GM23338 (cell line): ENCODE measurements around the gene RIC3. TPM values are rescaled to one million over a fixed set of nuclear protein-coding genes. Genes with fewer than 3 reads are reported as not detected.

ENCODE experiments used
- ATAC-seq: fragments of 200-7000 bp; cut with Tn5 transposase; 3 replicates; pipeline ENCODE4 v1.9.1; 2020
- DNase-seq: peaks from one replicate; pipeline ENCODE4 v3.0.0-alpha.2; 2015; ENCODE audit warnings: low spot score
- H2AFZ ChIP-seq: fragments of 200-600 bp; sonication (generic); 2 replicates; pipeline ENCODE4 v1.8.0; 2016; ENCODE audit warnings: antibody characterized with exemption, mild to moderate bottlenecking, moderate library complexity
- H3F3A ChIP-seq: fragments of 200-600 bp; sonication (generic); replicated peaks from 2 replicates; pipeline ENCODE4 v1.8.0; 2017; ENCODE audit warnings: antibody characterized with exemption, mixed run types, low read depth
- H3K27ac ChIP-seq: fragments of 200-600 bp; sonication (generic); 2 replicates; pipeline ENCODE4 v1.6.1; 2016; ENCODE audit warnings: low read depth
- H3K27me3 ChIP-seq: fragments of 200-600 bp; sonication (generic); 2 replicates; pipeline ENCODE4 v1.8.0; 2016; ENCODE audit warnings: mild to moderate bottlenecking, mixed run types, moderate library complexity; ENCODE audit not compliant: insufficient read depth
- H3K36me3 ChIP-seq: fragments of 200-600 bp; sonication (generic); 2 replicates; pipeline ENCODE4 v1.8.0; 2016; ENCODE audit warnings: mild to moderate bottlenecking; ENCODE audit not compliant: insufficient read depth
- H3K4me1 ChIP-seq: fragments of 200-600 bp; sonication (generic); 2 replicates; pipeline ENCODE4 v1.8.0; 2016; ENCODE audit warnings: mild to moderate bottlenecking, moderate library complexity; ENCODE audit not compliant: insufficient read depth
- H3K4me2 ChIP-seq: fragments of 200-600 bp; sonication (generic); 2 replicates; pipeline ENCODE4 v1.7.1; 2017; ENCODE audit warnings: mixed run types
- H3K4me3 ChIP-seq: fragments of 200-600 bp; sonication (generic); 2 replicates; pipeline ENCODE4 v1.6.1; 2016; ENCODE audit warnings: mixed run types
- H3K79me2 ChIP-seq: fragments of 200-600 bp; sonication (generic); replicated peaks from 2 replicates; pipeline ENCODE4 v1.8.0; 2017; ENCODE audit warnings: mild to moderate bottlenecking; ENCODE audit not compliant: insufficient read depth
- H3K9me2 ChIP-seq: fragments of 200-600 bp; sonication (generic); 2 replicates; pipeline ENCODE4 v1.8.0; 2017; ENCODE audit not compliant: insufficient read depth
- H4K20me1 ChIP-seq: fragments of 200-600 bp; sonication (generic); replicated peaks from 2 replicates; pipeline ENCODE4 v1.8.0; 2017; ENCODE audit warnings: mild to moderate bottlenecking; ENCODE audit not compliant: insufficient read depth
- H3K27ac Mint-ChIP-seq: 2 replicates; pipeline ENCODE4 v1.8.0; 2020; ENCODE audit warnings: inconsistent platforms, mild to moderate bottlenecking, moderate library complexity, mixed read lengths
- H3K27me3 Mint-ChIP-seq: 3 replicates; pipeline ENCODE4 v1.8.0; 2022; ENCODE audit warnings: low read depth, mild to moderate bottlenecking, moderate library complexity, mixed read lengths, inconsistent platforms; ENCODE audit not compliant: insufficient read depth, poor library complexity
- H3K36me3 Mint-ChIP-seq: 3 replicates; pipeline ENCODE4 v1.8.0; 2021; ENCODE audit warnings: low read depth, mild to moderate bottlenecking, inconsistent platforms, moderate library complexity, mixed read lengths
- H3K4me1 Mint-ChIP-seq: 3 replicates; pipeline ENCODE4 v1.8.0; 2020; ENCODE audit warnings: mild to moderate bottlenecking, inconsistent platforms, mixed read lengths
- H3K4me3 Mint-ChIP-seq: 3 replicates; pipeline ENCODE4 v1.8.0; 2021; ENCODE audit warnings: moderate library complexity, mild to moderate bottlenecking, inconsistent platforms, mixed read lengths
- H3K9me3 Mint-ChIP-seq: 3 replicates; pipeline ENCODE4 v1.8.0; 2020; ENCODE audit warnings: moderate library complexity, mild to moderate bottlenecking, inconsistent platforms, mixed read lengths
- CREB1 ChIP-seq: fragments of 250-450 bp; sonication (Bioruptor Pico); IDR thresholded peaks from 2 replicates; pipeline ENCODE4 v1.5.0; 2020; ENCODE audit warnings: low read depth, mild to moderate bottlenecking, moderate library complexity
- CTCF ChIP-seq, 2 experiments: fragments of 200-600 bp in 1 of 2; sonication (generic) in 1 of 2; conservative IDR thresholded peaks; 2 replicates each; pipeline versions ENCODE4 v1.5.1 to v1.6.1; 2016 to 2017; ENCODE audit warnings: antibody characterized with exemption in 2 of 2, low read depth in 2 of 2, mild to moderate bottlenecking in 2 of 2, moderate library complexity in 1 of 2
- EZH2 ChIP-seq: fragments of 200-600 bp; sonication (generic); IDR thresholded peaks from one replicate; pipeline ENCODE4 v1.8.0; 2017; ENCODE audit warnings: antibody characterized with exemption, mild to moderate bottlenecking, low read depth; ENCODE audit not compliant: unreplicated experiment
- EZH2phosphoT487 ChIP-seq: fragments of 200-600 bp; sonication (generic); IDR thresholded peaks from one replicate; pipeline ENCODE4 v1.8.1; 2018; ENCODE audit warnings: antibody characterized with exemption; ENCODE audit not compliant: unreplicated experiment
- JUNB ChIP-seq: IDR thresholded peaks from one replicate; pipeline ENCODE4 v1.6.1; 2016; ENCODE audit warnings: antibody characterized with exemption; ENCODE audit not compliant: unreplicated experiment
- NANOG ChIP-seq: IDR thresholded peaks from 2 replicates; pipeline ENCODE4 v1.6.1; 2016; ENCODE audit warnings: antibody characterized with exemption, borderline replicate concordance
- POLR2AphosphoS5 ChIP-seq: IDR thresholded peaks from 2 replicates; pipeline ENCODE4 v1.6.1; 2016; ENCODE audit warnings: antibody characterized with exemption, low read depth
- STAT1 ChIP-seq: IDR thresholded peaks from one replicate; pipeline ENCODE4 v1.6.1; 2016; ENCODE audit warnings: antibody characterized with exemption; ENCODE audit not compliant: unreplicated experiment
- ZNF114 ChIP-seq: fragments of 250-450 bp; sonication (Bioruptor Pico); IDR thresholded peaks from 2 replicates; pipeline ENCODE4 v1.5.0; 2020; ENCODE audit warnings: mild to moderate bottlenecking, moderate library complexity
- ZNF331 ChIP-seq: fragments of 250-450 bp; sonication (Bioruptor Pico); IDR thresholded peaks from 2 replicates; pipeline ENCODE4 v1.5.0; 2020; ENCODE audit warnings: low read depth, mild to moderate bottlenecking, moderate library complexity
- ZNF462 ChIP-seq: fragments of 250-450 bp; sonication (Bioruptor Pico); IDR thresholded peaks from 2 replicates; pipeline ENCODE4 v1.5.0; 2020; ENCODE audit warnings: mild to moderate bottlenecking, moderate library complexity
- polyA plus RNA-seq: library from polyadenylated mRNA; unstranded; fragments of >200 nt; fragmentation: Nextera tagmentation; extraction: Ambion mirVana; gene quantifications from 2 replicates; pipeline ENCODE4 v1.2.1, GENCODE V29; 2016
- total RNA-seq: library from RNA; depleted of rRNA; stranded (reverse); fragments of >200 nt; shearing (Covaris generic); gene quantifications from 2 replicates; pipeline ENCODE4 v1.2.3, GENCODE V29; 2014
- TF ChIP-seq, protein P1 (sequence below): IDR thresholded peaks from one replicate; pipeline ENCODE4 v1.6.1; 2018; ENCODE audit warnings: antibody characterized with exemption; ENCODE audit not compliant: unreplicated experiment

RIC3 gene
- total and polyA plus RNA-seq, 2 experiments from 2014 or later = 17.8 to 21.3 TPM

DNA sequence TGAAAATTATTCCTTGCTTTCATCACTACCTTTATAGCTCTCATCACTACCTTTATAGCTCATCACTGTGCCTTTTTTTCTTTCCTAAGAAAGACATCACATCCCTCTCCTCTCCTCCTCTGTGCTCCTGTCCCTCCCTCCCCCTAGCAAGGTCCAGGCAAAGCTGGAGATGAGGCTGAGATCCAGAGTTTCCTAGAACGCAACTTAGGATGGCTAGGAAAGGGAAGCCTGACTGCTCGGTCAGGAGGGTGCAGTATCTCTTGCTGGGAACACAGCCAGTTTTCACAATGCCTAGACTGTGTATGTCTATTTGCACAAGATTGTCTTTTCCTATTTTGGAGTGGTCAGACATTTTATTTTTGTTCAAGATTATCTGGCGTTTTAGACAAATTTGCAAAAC is 63.2 kb downstream of the RIC3 start (continued):
- TF ChIP-seq ZNF114 (CRISPR knock-in tag) = no peak
- no peak for TF ChIP-seq POLR2AphosphoS5
- no peak for TF ChIP-seq STAT1
- no peak for TF ChIP-seq NANOG
- TF ChIP-seq EZH2 = no peak
- no peak for TF ChIP-seq JUNB
- no peak for TF ChIP-seq CTCF (conservative IDR thresholded peaks at IDR 0.05; ENCODE audit: low read depth in 2 of 2)

- Histone ChIP-seq H3K4me1 (no peaks in the 10 kb centered on the region), H3K79me2 (no peaks in the 10 kb centered on the region), H3K27me3 (no peaks in the 10 kb centered on the region), H4K20me1 (peaks cover 4% of the 10 kb centered on the region; the same call in 1 of the 2 replicates), H3K4me2 (no peak overlapping the region), H3F3A (no peaks in the 10 kb centered on the region), H2AFZ (no peak overlapping the region), H3K27ac (no peak overlapping the region), H3K4me3 (no peak overlapping the region), H3K36me3 (peaks cover 20% of the 10 kb centered on the region; the same call in 1 of the 2 replicates), H3K9me2 (no peaks in the 10 kb centered on the region)
- Mint-ChIP-seq H3K36me3 (peaks cover 20% of the 10 kb centered on the region), H3K27ac (no peak overlapping the region), H3K9me3 (no peaks in the 10 kb centered on the region), H3K27me3 (no peaks in the 10 kb centered on the region), H3K4me3 (no peak overlapping the region), H3K4me1 (no peaks in the 10 kb centered on the region)
- no peak for ATAC-seq
- DNase-seq = no peak
- no peak for TF ChIP-seq JUNB
- no peak for TF ChIP-seq ZNF462 (CRISPR knock-in tag)
- no peak for TF ChIP-seq POLR2AphosphoS5
- TF ChIP-seq NANOG = no peak
- no peak for TF ChIP-seq CTCF (conservative IDR thresholded peaks at IDR 0.05; ENCODE audit: low read depth in 2 of 2)
- TF ChIP-seq CREB1 = no peak
- no peak for TF ChIP-seq EZH2phosphoT487
- TF ChIP-seq, protein P1, sequence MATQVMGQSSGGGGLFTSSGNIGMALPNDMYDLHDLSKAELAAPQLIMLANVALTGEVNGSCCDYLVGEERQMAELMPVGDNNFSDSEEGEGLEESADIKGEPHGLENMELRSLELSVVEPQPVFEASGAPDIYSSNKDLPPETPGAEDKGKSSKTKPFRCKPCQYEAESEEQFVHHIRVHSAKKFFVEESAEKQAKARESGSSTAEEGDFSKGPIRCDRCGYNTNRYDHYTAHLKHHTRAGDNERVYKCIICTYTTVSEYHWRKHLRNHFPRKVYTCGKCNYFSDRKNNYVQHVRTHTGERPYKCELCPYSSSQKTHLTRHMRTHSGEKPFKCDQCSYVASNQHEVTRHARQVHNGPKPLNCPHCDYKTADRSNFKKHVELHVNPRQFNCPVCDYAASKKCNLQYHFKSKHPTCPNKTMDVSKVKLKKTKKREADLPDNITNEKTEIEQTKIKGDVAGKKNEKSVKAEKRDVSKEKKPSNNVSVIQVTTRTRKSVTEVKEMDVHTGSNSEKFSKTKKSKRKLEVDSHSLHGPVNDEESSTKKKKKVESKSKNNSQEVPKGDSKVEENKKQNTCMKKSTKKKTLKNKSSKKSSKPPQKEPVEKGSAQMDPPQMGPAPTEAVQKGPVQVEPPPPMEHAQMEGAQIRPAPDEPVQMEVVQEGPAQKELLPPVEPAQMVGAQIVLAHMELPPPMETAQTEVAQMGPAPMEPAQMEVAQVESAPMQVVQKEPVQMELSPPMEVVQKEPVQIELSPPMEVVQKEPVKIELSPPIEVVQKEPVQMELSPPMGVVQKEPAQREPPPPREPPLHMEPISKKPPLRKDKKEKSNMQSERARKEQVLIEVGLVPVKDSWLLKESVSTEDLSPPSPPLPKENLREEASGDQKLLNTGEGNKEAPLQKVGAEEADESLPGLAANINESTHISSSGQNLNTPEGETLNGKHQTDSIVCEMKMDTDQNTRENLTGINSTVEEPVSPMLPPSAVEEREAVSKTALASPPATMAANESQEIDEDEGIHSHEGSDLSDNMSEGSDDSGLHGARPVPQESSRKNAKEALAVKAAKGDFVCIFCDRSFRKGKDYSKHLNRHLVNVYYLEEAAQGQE = no peak
- TF ChIP-seq ZNF331 = no peak
Observed at GRCh38 chr11:8105133-8105532, 63.7 kb downstream of the RIC3 start.
